ENCODE results near the gene ACTR5. TPM values are rescaled to one million over a fixed set of nuclear protein-coding genes. Genes with fewer than 3 reads are reported as not detected.

The ACTR5 gene
- total and polyA plus RNA-seq, 2 donors (not counting 1 experiment from before 2014, with no cell fraction given): 4.4 to 5.9 TPM

GRCh38 chr20:38770970-38771369 is 22.7 kb downstream of the ACTR5 start:
- Histone ChIP-seq H4K20me1 (ENCODE audit: control insufficient read depth, extremely low read depth, insufficient read depth, low read length) (no peaks in the 10 kb centered on the region), H3K36me3 (ENCODE audit: control insufficient read depth, insufficient read depth, low read length) (peaks cover 4% of the 10 kb centered on the region), H3K27ac (ENCODE audit: insufficient read depth, low read length) (no peak overlapping the region), H2AFZ (ENCODE audit: low read length) (no peak overlapping the region), H3K27me3 (ENCODE audit: control insufficient read depth, insufficient read depth, low read length) (no peaks in the 10 kb centered on the region), H3K4me1 (ENCODE audit: control insufficient read depth, extremely low read depth, insufficient read depth, low read length) (no peaks in the 10 kb centered on the region), H3K9me3 (ENCODE audit: control insufficient read depth, insufficient read depth, low read depth, low read length) (no peaks in the 10 kb centered on the region), H3K4me3 (replicated peaks in 1 of 4; ENCODE audit: control extremely low read depth in 1 of 4, insufficient read depth in 1 of 4, low read depth in 3 of 4, low read length in 4 of 4) (no peak overlapping the region), H3K9ac (ENCODE audit: insufficient read depth, low read length) (no peak overlapping the region), H3K4me2 (ENCODE audit: extremely low read depth, insufficient read depth, low read length) (no peak overlapping the region), H3K79me2 (ENCODE audit: control insufficient read depth, insufficient read depth, low read length) (no peaks in the 10 kb centered on the region)
- TF ChIP-seq EZH2 (IDR thresholded peaks at IDR 0.05; ENCODE audit: low read length, missing control alignments) (no peak), CTCF (conservative IDR thresholded peaks at IDR 0.05 in 1 of 2, IDR thresholded peaks at IDR 0.05 in 1 of 2; ENCODE audit: low read depth in 1 of 2, low read length in 2 of 2) (no peak)
- no peak for DNase-seq (ENCODE audit: low read depth in 2 of 2)

- no peaks in the 10 kb centered on the region for H3K27me3 ChIP-seq (ENCODE audit: control insufficient read depth, insufficient read depth, low read length)
- H3K79me2 ChIP-seq (ENCODE audit: control insufficient read depth, insufficient read depth, low read length): no peaks in the 10 kb centered on the region
- no peak overlapping the region for H3K4me3 ChIP-seq (replicated peaks in 1 of 4; ENCODE audit: control extremely low read depth in 1 of 4, insufficient read depth in 1 of 4, low read depth in 3 of 4, low read length in 4 of 4)
- H3K9me3 ChIP-seq (ENCODE audit: control insufficient read depth, insufficient read depth, low read depth, low read length): no peaks in the 10 kb centered on the region
- TF ChIP-seq EZH2 (IDR thresholded peaks at IDR 0.05; ENCODE audit: low read length, missing control alignments) (no peak), CTCF (conservative IDR thresholded peaks at IDR 0.05 in 1 of 2, IDR thresholded peaks at IDR 0.05 in 1 of 2; ENCODE audit: low read depth in 1 of 2, low read length in 2 of 2) (no peak)
- no peak overlapping the region for H2AFZ ChIP-seq (ENCODE audit: low read length)
- DNase-seq (ENCODE audit: low read depth in 2 of 2): no peak
- H3K9ac ChIP-seq (ENCODE audit: insufficient read depth, low read length): no peak overlapping the region
- H3K4me1 ChIP-seq (ENCODE audit: control insufficient read depth, extremely low read depth, insufficient read depth, low read length): no peaks in the 10 kb centered on the region
- H4K20me1 ChIP-seq (ENCODE audit: control insufficient read depth, extremely low read depth, insufficient read depth, low read length): no peaks in the 10 kb centered on the region
- H3K4me2 ChIP-seq (ENCODE audit: extremely low read depth, insufficient read depth, low read length): no peak overlapping the region
- H3K27ac ChIP-seq (ENCODE audit: insufficient read depth, low read length): no peak overlapping the region
- peaks cover 2% of the 10 kb centered on the region for H3K36me3 ChIP-seq (ENCODE audit: control insufficient read depth, insufficient read depth, low read length)
Observed at GRCh38 chr20:38771621-38772020, 23.4 kb downstream of the ACTR5 start.

- H3K79me2 ChIP-seq (ENCODE audit: control insufficient read depth, insufficient read depth, low read length): no peaks in the 10 kb centered on the region
- TF ChIP-seq EZH2 (IDR thresholded peaks at IDR 0.05; ENCODE audit: low read length, missing control alignments) (no peak), CTCF (conservative IDR thresholded peaks at IDR 0.05 in 1 of 2, IDR thresholded peaks at IDR 0.05 in 1 of 2; ENCODE audit: low read depth in 1 of 2, low read length in 2 of 2) (no peak)
Observed at GRCh38 chr20:38774167-38774566, 25.9 kb downstream of the ACTR5 start.

More at GRCh38 chr20:38774167-38774566, 25.9 kb downstream of the ACTR5 start:
- H3K9ac ChIP-seq (ENCODE audit: insufficient read depth, low read length): no peak overlapping the region
- no peaks in the 10 kb centered on the region for H4K20me1 ChIP-seq (ENCODE audit: control insufficient read depth, extremely low read depth, insufficient read depth, low read length)
- no peak overlapping the region for H3K4me2 ChIP-seq (ENCODE audit: extremely low read depth, insufficient read depth, low read length)
- H3K4me1 ChIP-seq (ENCODE audit: control insufficient read depth, extremely low read depth, insufficient read depth, low read length): no peaks in the 10 kb centered on the region
- no peak overlapping the region for H3K4me3 ChIP-seq (replicated peaks in 1 of 4; ENCODE audit: control extremely low read depth in 1 of 4, insufficient read depth in 1 of 4, low read depth in 3 of 4, low read length in 4 of 4)
- H3K9me3 ChIP-seq (ENCODE audit: control insufficient read depth, insufficient read depth, low read depth, low read length): no peaks in the 10 kb centered on the region
- H3K27me3 ChIP-seq (ENCODE audit: control insufficient read depth, insufficient read depth, low read length): no peaks in the 10 kb centered on the region
- H3K36me3 ChIP-seq (ENCODE audit: control insufficient read depth, insufficient read depth, low read length): no peaks in the 10 kb centered on the region
- no peak overlapping the region for H2AFZ ChIP-seq (ENCODE audit: low read length)
- DNase-seq (ENCODE audit: low read depth in 2 of 2): no peak
- no peak overlapping the region for H3K27ac ChIP-seq (ENCODE audit: insufficient read depth, low read length)

All from fibroblast of lung (primary cell).